Breast epithelium (tissue), 3 donors: ENCODE results near the gene NSD2.

Source experiments
- POLR2A ChIP-seq: fragments of 450-650 bp; IDR thresholded peaks from one replicate; pipeline ENCODE4 v1.6.1; 2016; ENCODE audit warnings: antibody characterized with exemption, mild to moderate bottlenecking, moderate library complexity
- POLR2AphosphoS5 ChIP-seq, 3 donors: sonication (generic); formaldehyde crosslinking; IDR thresholded peaks; one replicate each; pipeline ENCODE4 v1.6.1; 2017; ENCODE audit warnings: antibody characterized with exemption in 3 of 3
- TF ChIP-seq, protein P1 (sequence below), 3 donors: fragments of 450-650 bp; IDR thresholded peaks; one replicate each; pipeline ENCODE4 v1.5.1; 2016 to 2017; ENCODE audit warnings: antibody characterized with exemption in 3 of 3, mild to moderate bottlenecking in 3 of 3, moderate library complexity in 3 of 3

DNA sequence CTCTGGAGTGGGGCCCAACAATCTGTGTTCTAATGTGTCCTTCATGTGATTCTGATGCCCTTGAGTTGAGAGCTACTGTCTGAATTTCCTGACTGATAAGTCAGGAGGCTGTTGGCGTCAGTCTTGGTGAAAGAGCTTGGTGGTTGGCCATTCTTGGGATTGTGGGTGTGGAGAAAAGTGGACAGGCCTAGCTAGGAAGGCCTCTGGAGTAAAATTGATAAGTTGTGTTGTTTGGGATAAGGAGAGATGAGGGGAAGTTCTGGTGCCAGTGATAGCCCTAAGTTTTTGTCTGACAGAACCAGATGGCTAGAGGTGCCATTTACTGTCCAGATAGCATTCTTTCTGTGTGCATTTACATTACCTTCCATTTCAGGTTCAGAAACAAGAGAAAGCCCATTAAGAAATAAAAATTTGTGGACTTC, 11.7 kb downstream of the NSD2 start:
- TF ChIP-seq, protein P1, sequence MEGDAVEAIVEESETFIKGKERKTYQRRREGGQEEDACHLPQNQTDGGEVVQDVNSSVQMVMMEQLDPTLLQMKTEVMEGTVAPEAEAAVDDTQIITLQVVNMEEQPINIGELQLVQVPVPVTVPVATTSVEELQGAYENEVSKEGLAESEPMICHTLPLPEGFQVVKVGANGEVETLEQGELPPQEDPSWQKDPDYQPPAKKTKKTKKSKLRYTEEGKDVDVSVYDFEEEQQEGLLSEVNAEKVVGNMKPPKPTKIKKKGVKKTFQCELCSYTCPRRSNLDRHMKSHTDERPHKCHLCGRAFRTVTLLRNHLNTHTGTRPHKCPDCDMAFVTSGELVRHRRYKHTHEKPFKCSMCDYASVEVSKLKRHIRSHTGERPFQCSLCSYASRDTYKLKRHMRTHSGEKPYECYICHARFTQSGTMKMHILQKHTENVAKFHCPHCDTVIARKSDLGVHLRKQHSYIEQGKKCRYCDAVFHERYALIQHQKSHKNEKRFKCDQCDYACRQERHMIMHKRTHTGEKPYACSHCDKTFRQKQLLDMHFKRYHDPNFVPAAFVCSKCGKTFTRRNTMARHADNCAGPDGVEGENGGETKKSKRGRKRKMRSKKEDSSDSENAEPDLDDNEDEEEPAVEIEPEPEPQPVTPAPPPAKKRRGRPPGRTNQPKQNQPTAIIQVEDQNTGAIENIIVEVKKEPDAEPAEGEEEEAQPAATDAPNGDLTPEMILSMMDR (IDR thresholded peaks at IDR 0.05): no peak
- TF ChIP-seq POLR2A (no peak), POLR2AphosphoS5 (IDR thresholded peaks at IDR 0.05) (no peak)
